MM.1S (cell line): ENCODE measurements around the gene PFKFB4.

ENCODE experiments used
- DNase-seq: peaks from one replicate; pipeline ENCODE4 v3.0.0-alpha.2; 2015
- H2AFZ ChIP-seq: fragments of 300-600 bp; sonication (generic); 2 replicates; pipeline ENCODE4 v1.6.0; 2016; ENCODE audit warnings: antibody characterized with exemption, low read length
- H3F3A ChIP-seq: fragments of 300-600 bp; sonication (generic); 2 replicates; pipeline ENCODE4 v1.6.1; 2016; ENCODE audit warnings: mild to moderate bottlenecking, antibody characterized with exemption, low read length, moderate library complexity, mixed read lengths; ENCODE audit not compliant: insufficient read depth
- H3K27ac ChIP-seq: fragments of 300-600 bp; sonication (generic); 2 replicates; pipeline ENCODE4 v1.5.1; 2016; ENCODE audit warnings: mild to moderate bottlenecking, low read length
- H3K27me3 ChIP-seq: fragments of 300-600 bp; sonication (generic); replicated peaks from 2 replicates; pipeline ENCODE4 v1.6.0; 2016; ENCODE audit warnings: low read length; ENCODE audit not compliant: insufficient read depth
- H3K36me3 ChIP-seq: fragments of 300-600 bp; sonication (generic); replicated peaks from 2 replicates; pipeline ENCODE4 v1.6.1; 2016; ENCODE audit warnings: mild to moderate bottlenecking, low read length, mixed read lengths; ENCODE audit not compliant: insufficient read depth
- H3K4me1 ChIP-seq: fragments of 300-600 bp; sonication (generic); 2 replicates; pipeline ENCODE4 v1.6.1; 2016; ENCODE audit warnings: low read length, mixed read lengths
- H3K4me2 ChIP-seq: fragments of 300-600 bp; sonication (generic); 2 replicates; pipeline ENCODE4 v1.6.0; 2016; ENCODE audit warnings: low read depth, low read length
- H3K4me3 ChIP-seq: fragments of 300-600 bp; sonication (generic); 2 replicates; pipeline ENCODE4 v1.5.1; 2016; ENCODE audit warnings: low read length, mixed read lengths
- H3K79me2 ChIP-seq: fragments of 300-600 bp; sonication (generic); 2 replicates; pipeline ENCODE4 v1.6.1; 2016; ENCODE audit warnings: mixed run types, low read length, mixed read lengths
- H3K9ac ChIP-seq: fragments of 300-600 bp; sonication (generic); 2 replicates; pipeline ENCODE4 v1.6.1; 2016; ENCODE audit warnings: low read length, mixed read lengths
- H3K9me2 ChIP-seq: fragments of 300-600 bp; sonication (generic); replicated peaks from 2 replicates; pipeline ENCODE4 v1.6.1; 2016; ENCODE audit warnings: mild to moderate bottlenecking, low read length, mixed read lengths; ENCODE audit not compliant: insufficient read depth
- H3K9me3 ChIP-seq: fragments of 300-600 bp; sonication (generic); replicated peaks from 2 replicates; pipeline ENCODE4 v1.6.1; 2016; ENCODE audit warnings: mild to moderate bottlenecking, low read length, mixed read lengths; ENCODE audit not compliant: insufficient read depth
- H4K20me1 ChIP-seq: fragments of 300-600 bp; sonication (generic); 2 replicates; pipeline ENCODE4 v1.6.1; 2016; ENCODE audit warnings: mild to moderate bottlenecking, low read length, moderate library complexity, mixed read lengths; ENCODE audit not compliant: insufficient read depth
- CTCF ChIP-seq: fragments of 300-600 bp; sonication (generic); IDR thresholded peaks from 2 replicates; pipeline ENCODE4 v1.5.1; 2016; ENCODE audit warnings: antibody characterized with exemption, low read length, mixed read lengths
- EZH2 ChIP-seq: fragments of 300-600 bp; sonication (generic); optimal IDR thresholded peaks from 2 replicates; pipeline ENCODE3; 2017; ENCODE audit warnings: low read depth, mild to moderate bottlenecking, antibody characterized with exemption, low read length, mixed read lengths
- EZH2phosphoT487 ChIP-seq: fragments of 300-600 bp; sonication (generic); IDR thresholded peaks from 2 replicates; pipeline ENCODE4 v1.6.1; 2018; ENCODE audit warnings: antibody characterized with exemption, low read length

PFKFB4 gene

GRCh38 chr3:48564667-48565066 is 8.1 kb upstream of the PFKFB4 start:
- H3K4me1 ChIP-seq = 0 out of 2 replicates have a peak, but pooled peaks cover 8% of the 10 kb centered on the region
- H3K4me2 ChIP-seq = no peak overlapping the region
- H2AFZ ChIP-seq = no peak overlapping the region
- H3K79me2 ChIP-seq = no peaks in the 10 kb centered on the region
- H4K20me1 ChIP-seq = no peaks in the 10 kb centered on the region
- H3K27ac ChIP-seq = no peak overlapping the region
- H3F3A ChIP-seq = no peaks in the 10 kb centered on the region
- no peak for DNase-seq
- H3K9me3 ChIP-seq = no peaks in the 10 kb centered on the region
- H3K27me3 ChIP-seq = peaks cover 19% of the 10 kb centered on the region
- H3K4me3 ChIP-seq = no peak overlapping the region
- H3K36me3 ChIP-seq = no peaks in the 10 kb centered on the region
- no peak for TF ChIP-seq EZH2phosphoT487
- TF ChIP-seq EZH2 = no peak
- no peak for TF ChIP-seq CTCF
- no peak overlapping the region for H3K9ac ChIP-seq
- no peaks in the 10 kb centered on the region for H3K9me2 ChIP-seq

- TF ChIP-seq EZH2 (no peak), EZH2phosphoT487 (no peak), CTCF (no peak)
- Histone ChIP-seq H3K79me2 (no peaks in the 10 kb centered on the region), H3K27me3 (peaks cover 19% of the 10 kb centered on the region), H3K4me3 (no peak overlapping the region), H2AFZ (no peak overlapping the region), H3K9me3 (no peaks in the 10 kb centered on the region), H3K36me3 (no peaks in the 10 kb centered on the region), H4K20me1 (no peaks in the 10 kb centered on the region), H3K4me1 (0 out of 2 replicates have a peak, but pooled peaks cover 8% of the 10 kb centered on the region), H3K9ac (no peak overlapping the region), H3K27ac (no peak overlapping the region), H3F3A (no peaks in the 10 kb centered on the region), H3K4me2 (no peak overlapping the region), H3K9me2 (no peaks in the 10 kb centered on the region)
- DNase-seq = no peak
These were observed 7.4 kb upstream of the PFKFB4 start for GRCh38 chr3:48564022-48564421.

GRCh38 chr3:48563382-48563918 is 6.8 kb upstream of the PFKFB4 start, which contains the start of gene UCN2:
TSS of gene UCN2 (minus strand) at chr3:48563781. CDS start at chr3:48563124, 657 bp downstream.
- Histone ChIP-seq H3K27me3 (peaks cover 19% of the 10 kb centered on the region), H3K4me3 (no peak within 1 kb of the TSS), H3K9ac (no peak within 1 kb of the TSS), H2AFZ (no peak within 1 kb of the TSS), H4K20me1 (no peaks in the 10 kb centered on the region), H3K4me1 (0 out of 2 replicates have a peak, but pooled peaks cover 8% of the 10 kb centered on the region), H3K4me2 (no peak within 1 kb of the TSS), H3K27ac (no peak within 1 kb of the TSS), H3K36me3 (no peaks in the 10 kb centered on the region), H3K79me2 (no peaks in the 10 kb centered on the region), H3K9me3 (no peaks in the 10 kb centered on the region), H3K9me2 (no peaks in the 10 kb centered on the region), H3F3A (no peaks in the 10 kb centered on the region)
- no peak for TF ChIP-seq CTCF
- TF ChIP-seq EZH2 = no peak
- no peak for TF ChIP-seq EZH2phosphoT487
- no peak for DNase-seq
